ENCODE data around the gene ODF2. TPM values are rescaled to one million over a fixed set of nuclear protein-coding genes. Genes with fewer than 3 reads are reported as not detected.
A peak's percentile ranks its signal among the peaks of the same experiment; 100 is the strongest.

ODF2 gene
- total and polyA plus RNA-seq, 2 of the 13 experiments (the other 11 are each of a cell fraction or from before 2014, with no cell fraction given) = 9.8 to 31.3 TPM

DNA sequence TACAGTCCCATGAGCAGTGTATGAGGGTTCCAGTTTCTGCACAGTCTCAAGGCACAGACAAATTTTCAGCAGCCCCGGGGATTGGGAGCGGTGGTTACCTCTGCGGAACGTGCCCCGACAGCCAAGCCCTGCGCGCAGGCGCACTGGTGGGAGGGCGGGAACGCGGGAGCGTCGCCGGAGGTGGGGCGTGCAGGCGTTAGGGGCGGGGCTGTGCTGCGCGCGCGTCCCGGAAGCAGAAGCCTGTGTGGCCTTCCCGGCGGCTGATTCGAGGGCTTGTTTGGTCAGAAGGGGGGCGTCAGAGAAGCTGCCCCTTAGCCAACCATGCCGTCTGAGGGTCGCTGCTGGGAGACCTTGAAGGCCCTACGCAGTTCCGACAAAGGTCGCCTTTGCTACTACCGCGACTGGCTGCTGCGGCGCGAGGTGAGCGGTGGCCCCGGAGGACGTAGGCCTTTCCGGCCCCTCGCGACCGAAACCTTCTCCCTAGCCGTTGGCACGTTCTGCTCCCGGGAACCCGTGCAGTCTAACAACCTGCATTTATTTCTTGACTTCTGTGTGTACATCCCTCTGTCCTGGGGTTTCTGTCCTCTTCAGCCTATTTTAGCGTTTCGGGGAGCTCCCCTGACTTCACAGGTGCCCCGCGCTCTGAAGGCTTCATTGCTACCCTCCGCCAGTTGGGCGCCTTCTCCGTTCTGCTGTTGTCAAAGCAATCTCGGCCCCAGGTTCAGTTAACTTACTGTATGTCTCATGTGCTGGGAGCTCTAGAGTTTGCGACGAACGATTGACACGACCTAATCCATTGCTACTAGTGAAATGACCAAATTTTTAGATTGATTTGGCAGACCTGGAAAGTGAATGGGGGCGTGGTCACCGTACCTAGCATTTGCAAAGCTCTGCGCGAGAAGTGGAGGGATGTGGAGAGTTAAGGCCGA is 48.9 kb downstream of the ODF2 start, which contains the start of gene GLE1 (continued):
- TF ChIP-seq, protein P1, sequence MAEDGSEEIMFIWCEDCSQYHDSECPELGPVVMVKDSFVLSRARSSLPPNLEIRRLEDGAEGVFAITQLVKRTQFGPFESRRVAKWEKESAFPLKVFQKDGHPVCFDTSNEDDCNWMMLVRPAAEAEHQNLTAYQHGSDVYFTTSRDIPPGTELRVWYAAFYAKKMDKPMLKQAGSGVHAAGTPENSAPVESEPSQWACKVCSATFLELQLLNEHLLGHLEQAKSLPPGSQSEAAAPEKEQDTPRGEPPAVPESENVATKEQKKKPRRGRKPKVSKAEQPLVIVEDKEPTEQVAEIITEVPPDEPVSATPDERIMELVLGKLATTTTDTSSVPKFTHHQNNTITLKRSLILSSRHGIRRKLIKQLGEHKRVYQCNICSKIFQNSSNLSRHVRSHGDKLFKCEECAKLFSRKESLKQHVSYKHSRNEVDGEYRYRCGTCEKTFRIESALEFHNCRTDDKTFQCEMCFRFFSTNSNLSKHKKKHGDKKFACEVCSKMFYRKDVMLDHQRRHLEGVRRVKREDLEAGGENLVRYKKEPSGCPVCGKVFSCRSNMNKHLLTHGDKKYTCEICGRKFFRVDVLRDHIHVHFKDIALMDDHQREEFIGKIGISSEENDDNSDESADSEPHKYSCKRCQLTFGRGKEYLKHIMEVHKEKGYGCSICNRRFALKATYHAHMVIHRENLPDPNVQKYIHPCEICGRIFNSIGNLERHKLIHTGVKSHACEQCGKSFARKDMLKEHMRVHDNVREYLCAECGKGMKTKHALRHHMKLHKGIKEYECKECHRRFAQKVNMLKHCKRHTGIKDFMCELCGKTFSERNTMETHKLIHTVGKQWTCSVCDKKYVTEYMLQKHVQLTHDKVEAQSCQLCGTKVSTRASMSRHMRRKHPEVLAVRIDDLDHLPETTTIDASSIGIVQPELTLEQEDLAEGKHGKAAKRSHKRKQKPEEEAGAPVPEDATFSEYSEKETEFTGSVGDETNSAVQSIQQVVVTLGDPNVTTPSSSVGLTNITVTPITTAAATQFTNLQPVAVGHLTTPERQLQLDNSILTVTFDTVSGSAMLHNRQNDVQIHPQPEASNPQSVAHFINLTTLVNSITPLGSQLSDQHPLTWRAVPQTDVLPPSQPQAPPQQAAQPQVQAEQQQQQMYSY (CRISPR knock-in tag; IDR thresholded peaks at IDR 0.05) = no peak
- TF ChIP-seq MYNN (CRISPR knock-in tag; IDR thresholded peaks at IDR 0.05; ENCODE audit: low read depth) (0 out of 2 replicates have a peak, but pooled peaks have one; percentile 67), ZNF558 (CRISPR knock-in tag; IDR thresholded peaks at IDR 0.05; ENCODE audit: borderline replicate concordance) (no peak), ZNF615 (CRISPR knock-in tag; IDR thresholded peaks at IDR 0.05; ENCODE audit: borderline replicate concordance) (peak; percentile 24; the same call in 1 of the 2 replicates), ZNF75D (CRISPR knock-in tag; IDR thresholded peaks at IDR 0.05; ENCODE audit: borderline replicate concordance) (no peak), GTF3A (CRISPR knock-in tag; conservative IDR thresholded peaks at IDR 0.05) (no peak), NFKB2 (CRISPR knock-in tag; IDR thresholded peaks at IDR 0.05; ENCODE audit: borderline replicate concordance) (peak; percentile 94), ZNF746 (CRISPR knock-in tag; IDR thresholded peaks at IDR 0.05) (no peak), ETV5 (CRISPR knock-in tag; IDR thresholded peaks at IDR 0.05; ENCODE audit: borderline replicate concordance) (peak; percentile 50; the same call in 1 of the 2 replicates), ZSCAN20 (CRISPR knock-in tag; IDR thresholded peaks at IDR 0.05; ENCODE audit: borderline replicate concordance) (peak; percentile 92; the same call in 1 of the 2 replicates), BCL6 (CRISPR knock-in tag; IDR thresholded peaks at IDR 0.05) (no peak; the same call in 1 of the 2 replicates), NBN (conservative IDR thresholded peaks at IDR 0.05) (no peak), SETDB1 (CRISPR knock-in tag; IDR thresholded peaks at IDR 0.05; ENCODE audit: borderline replicate concordance) (no peak), ZNF567 (CRISPR knock-in tag; IDR thresholded peaks at IDR 0.05; ENCODE audit: borderline replicate concordance) (no peak), ATF7 (IDR thresholded peaks at IDR 0.05) (no peak), ATF7 (CRISPR knock-in tag; IDR thresholded peaks at IDR 0.05) (no peak), ISX (CRISPR knock-in tag; conservative IDR thresholded peaks at IDR 0.05) (0 out of 2 replicates have a peak, but pooled peaks have one; percentile 55), CC2D1A (CRISPR knock-in tag; IDR thresholded peaks at IDR 0.05) (no peak), SOX5 (CRISPR knock-in tag; IDR thresholded peaks at IDR 0.05; ENCODE audit: borderline replicate concordance) (peak; percentile 36; the same call in 1 of the 2 replicates)
- TF ChIP-seq, protein P2, sequence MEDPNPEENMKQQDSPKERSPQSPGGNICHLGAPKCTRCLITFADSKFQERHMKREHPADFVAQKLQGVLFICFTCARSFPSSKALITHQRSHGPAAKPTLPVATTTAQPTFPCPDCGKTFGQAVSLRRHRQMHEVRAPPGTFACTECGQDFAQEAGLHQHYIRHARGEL (CRISPR knock-in tag; IDR thresholded peaks at IDR 0.05) = no peak
- TF ChIP-seq, protein P3, sequence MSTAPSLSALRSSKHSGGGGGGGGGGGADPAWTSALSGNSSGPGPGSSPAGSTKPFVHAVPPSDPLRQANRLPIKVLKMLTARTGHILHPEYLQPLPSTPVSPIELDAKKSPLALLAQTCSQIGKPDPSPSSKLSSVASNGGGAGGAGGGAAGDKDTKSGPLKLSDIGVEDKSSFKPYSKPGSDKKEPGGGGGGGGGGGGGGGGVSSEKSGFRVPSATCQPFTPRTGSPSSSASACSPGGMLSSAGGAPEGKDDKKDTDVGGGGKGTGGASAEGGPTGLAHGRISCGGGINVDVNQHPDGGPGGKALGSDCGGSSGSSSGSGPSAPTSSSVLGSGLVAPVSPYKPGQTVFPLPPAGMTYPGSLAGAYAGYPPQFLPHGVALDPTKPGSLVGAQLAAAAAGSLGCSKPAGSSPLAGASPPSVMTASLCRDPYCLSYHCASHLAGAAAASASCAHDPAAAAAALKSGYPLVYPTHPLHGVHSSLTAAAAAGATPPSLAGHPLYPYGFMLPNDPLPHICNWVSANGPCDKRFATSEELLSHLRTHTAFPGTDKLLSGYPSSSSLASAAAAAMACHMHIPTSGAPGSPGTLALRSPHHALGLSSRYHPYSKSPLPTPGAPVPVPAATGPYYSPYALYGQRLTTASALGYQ (CRISPR knock-in tag; IDR thresholded peaks at IDR 0.05) = peak; percentile 56; the same call in 1 of the 2 replicates
- TF ChIP-seq, protein P4, sequence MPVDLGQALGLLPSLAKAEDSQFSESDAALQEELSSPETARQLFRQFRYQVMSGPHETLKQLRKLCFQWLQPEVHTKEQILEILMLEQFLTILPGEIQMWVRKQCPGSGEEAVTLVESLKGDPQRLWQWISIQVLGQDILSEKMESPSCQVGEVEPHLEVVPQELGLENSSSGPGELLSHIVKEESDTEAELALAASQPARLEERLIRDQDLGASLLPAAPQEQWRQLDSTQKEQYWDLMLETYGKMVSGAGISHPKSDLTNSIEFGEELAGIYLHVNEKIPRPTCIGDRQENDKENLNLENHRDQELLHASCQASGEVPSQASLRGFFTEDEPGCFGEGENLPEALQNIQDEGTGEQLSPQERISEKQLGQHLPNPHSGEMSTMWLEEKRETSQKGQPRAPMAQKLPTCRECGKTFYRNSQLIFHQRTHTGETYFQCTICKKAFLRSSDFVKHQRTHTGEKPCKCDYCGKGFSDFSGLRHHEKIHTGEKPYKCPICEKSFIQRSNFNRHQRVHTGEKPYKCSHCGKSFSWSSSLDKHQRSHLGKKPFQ (CRISPR knock-in tag; IDR thresholded peaks at IDR 0.05; ENCODE audit: insufficient replicate concordance) = peak; percentile 44

Data from HepG2 (cell line).